Smooth muscle cell (in vitro differentiated cells): ENCODE results near the gene PSMB5. TPM values are rescaled to one million over a fixed set of nuclear protein-coding genes. Genes with fewer than 3 reads are reported as not detected.
"Not testable (repeated sequence)": the region's sequence is repeated elsewhere in the genome, so short reads cannot be mapped to it uniquely, and the experiment has no call there.

Experiments
- DNase-seq: peaks from one replicate; lab custom pipeline; 2025; ENCODE audit not compliant: unreplicated experiment; lab: John Stamatoyannopoulos, UW
- H2AFZ ChIP-seq: fragments of 200-600 bp; sonication (generic); 2 replicates; pipeline ENCODE4 v1.6.0; 2016; ENCODE audit warnings: antibody characterized with exemption, low read depth, mild to moderate bottlenecking
- H3F3A ChIP-seq: fragments of 200-600 bp; sonication (generic); 2 replicates; pipeline ENCODE4 v1.6.0; 2017; ENCODE audit warnings: antibody characterized with exemption, low read depth
- H3K27ac ChIP-seq: fragments of 200-600 bp; sonication (generic); 2 replicates; pipeline ENCODE4 v1.5.1; 2016; ENCODE audit warnings: low read depth, mild to moderate bottlenecking
- H3K27me3 ChIP-seq: fragments of 200-600 bp; sonication (generic); 2 replicates; pipeline ENCODE4 v1.6.1; 2016; ENCODE audit warnings: low read depth, mild to moderate bottlenecking
- H3K36me3 ChIP-seq: fragments of 200-600 bp; sonication (generic); 2 replicates; pipeline ENCODE4 v1.5.1; 2016; ENCODE audit warnings: low read depth
- H3K4me1 ChIP-seq: fragments of 200-600 bp; sonication (generic); 2 replicates; pipeline ENCODE4 v1.5.1; 2016; ENCODE audit warnings: low read depth
- H3K4me2 ChIP-seq: fragments of 200-600 bp; sonication (generic); 2 replicates; pipeline ENCODE4 v1.6.0; 2016; ENCODE audit warnings: mild to moderate bottlenecking
- H3K4me3 ChIP-seq: fragments of 200-600 bp; sonication (generic); 2 replicates; pipeline ENCODE4 v1.5.1; 2016; ENCODE audit warnings: mild to moderate bottlenecking
- H3K79me2 ChIP-seq: fragments of 200-600 bp; sonication (generic); 2 replicates; pipeline ENCODE4 v1.6.0; 2016; ENCODE audit warnings: low read depth, mild to moderate bottlenecking
- H3K9ac ChIP-seq: fragments of 200-600 bp; sonication (generic); 2 replicates; pipeline ENCODE4 v1.6.0; 2016; ENCODE audit warnings: low read depth
- H3K9me3 ChIP-seq: fragments of 200-600 bp; sonication (generic); replicated peaks from 2 replicates; pipeline ENCODE4 v1.5.1; 2016; ENCODE audit warnings: low read depth
- H4K20me1 ChIP-seq: fragments of 200-600 bp; sonication (generic); 2 replicates; pipeline ENCODE4 v1.6.0; 2016; ENCODE audit warnings: low read depth
- WGBS: methylation state at CpG from one replicate; pipeline ENCODE4 v1.1.7; 2016; ENCODE audit warnings: low lambda C conversion rate; 5-methylcytosine and 5-hydroxymethylcytosine counted together
- polyA plus RNA-seq: library from polyadenylated mRNA; unstranded; fragments of >200 nt; fragmentation: Nextera tagmentation; extraction: Ambion mirVana; gene quantifications from 2 replicates; pipeline ENCODE4 v1.2.1, GENCODE V29; 2016
- total RNA-seq: library from RNA; depleted of rRNA; stranded (reverse); fragments of >200 nt; gene quantifications from 2 replicates; pipeline ENCODE4 v1.2.3, GENCODE V29; 2014
- TF ChIP-seq, protein P1 (sequence below): fragments of 200-600 bp; sonication (generic); IDR thresholded peaks from 2 replicates; pipeline ENCODE4 v1.5.1; 2017; ENCODE audit warnings: borderline replicate concordance, mild to moderate bottlenecking, antibody characterized with exemption; ENCODE audit not compliant: insufficient read depth, poor library complexity, severe bottlenecking

Gene PSMB5
- total and polyA plus RNA-seq, 2 experiments from 2014 or later: 183 to 374 TPM

DNA sequence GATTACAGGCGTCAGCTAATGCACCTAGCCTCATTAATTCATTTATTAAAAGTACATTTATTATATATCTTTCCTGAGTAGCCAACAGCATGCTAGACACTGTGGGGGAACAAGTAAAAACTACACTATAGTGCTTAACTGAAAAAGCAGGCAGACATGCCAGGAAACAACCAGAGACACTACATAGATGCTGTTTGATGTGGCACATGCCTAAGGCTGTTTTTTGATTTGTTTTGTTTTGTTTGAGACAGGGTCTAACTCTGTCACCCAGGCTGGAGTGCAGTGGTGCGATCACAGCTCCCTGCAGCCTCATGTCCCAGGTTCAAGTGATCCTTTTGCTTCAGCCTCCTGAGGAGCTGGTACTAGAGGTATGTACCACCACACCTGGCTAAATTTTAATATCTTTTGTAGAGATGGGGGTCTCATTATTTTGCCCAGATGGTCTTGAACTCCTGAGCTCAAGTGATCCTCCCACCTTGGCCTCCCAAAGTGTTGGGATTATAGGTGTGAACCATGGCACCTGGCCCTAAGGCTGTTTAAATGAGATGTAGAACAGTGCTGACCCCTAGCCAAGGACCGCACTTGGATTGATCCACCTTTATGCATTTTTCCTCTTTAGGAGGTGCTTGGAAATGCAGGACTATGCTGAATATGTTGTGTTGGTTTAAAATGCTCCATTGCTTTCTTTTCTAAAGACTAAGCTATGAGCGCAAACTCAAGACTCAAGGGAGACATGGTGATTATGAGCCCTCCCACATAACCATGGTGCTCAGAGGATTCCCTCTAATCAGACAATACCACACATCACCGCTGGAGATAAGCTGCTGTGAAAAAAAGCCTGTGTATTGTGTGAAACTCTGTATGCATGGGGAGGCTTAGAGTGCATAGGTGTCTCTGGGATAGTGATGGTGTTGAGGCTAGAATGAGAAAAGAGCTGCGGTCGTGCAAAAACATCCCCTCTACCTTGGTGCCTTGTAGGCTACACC lies 14.3 kb downstream of the PSMB5 start:
- Histone ChIP-seq H3K4me3 (no peak overlapping the region), H3K9ac (no peak overlapping the region), H3K4me2 (no peak overlapping the region), H4K20me1 (no peaks in the 10 kb centered on the region), H3F3A (no peaks in the 10 kb centered on the region), H2AFZ (no peak overlapping the region), H3K4me1 (no peaks in the 10 kb centered on the region), H3K27me3 (no peaks in the 10 kb centered on the region), H3K79me2 (no peaks in the 10 kb centered on the region), H3K27ac (no peak overlapping the region), H3K36me3 (no peaks in the 10 kb centered on the region), H3K9me3 (no peaks in the 10 kb centered on the region)
- TF ChIP-seq, protein P1, sequence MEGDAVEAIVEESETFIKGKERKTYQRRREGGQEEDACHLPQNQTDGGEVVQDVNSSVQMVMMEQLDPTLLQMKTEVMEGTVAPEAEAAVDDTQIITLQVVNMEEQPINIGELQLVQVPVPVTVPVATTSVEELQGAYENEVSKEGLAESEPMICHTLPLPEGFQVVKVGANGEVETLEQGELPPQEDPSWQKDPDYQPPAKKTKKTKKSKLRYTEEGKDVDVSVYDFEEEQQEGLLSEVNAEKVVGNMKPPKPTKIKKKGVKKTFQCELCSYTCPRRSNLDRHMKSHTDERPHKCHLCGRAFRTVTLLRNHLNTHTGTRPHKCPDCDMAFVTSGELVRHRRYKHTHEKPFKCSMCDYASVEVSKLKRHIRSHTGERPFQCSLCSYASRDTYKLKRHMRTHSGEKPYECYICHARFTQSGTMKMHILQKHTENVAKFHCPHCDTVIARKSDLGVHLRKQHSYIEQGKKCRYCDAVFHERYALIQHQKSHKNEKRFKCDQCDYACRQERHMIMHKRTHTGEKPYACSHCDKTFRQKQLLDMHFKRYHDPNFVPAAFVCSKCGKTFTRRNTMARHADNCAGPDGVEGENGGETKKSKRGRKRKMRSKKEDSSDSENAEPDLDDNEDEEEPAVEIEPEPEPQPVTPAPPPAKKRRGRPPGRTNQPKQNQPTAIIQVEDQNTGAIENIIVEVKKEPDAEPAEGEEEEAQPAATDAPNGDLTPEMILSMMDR: no peak
- DNase-seq: no peak
- 89% methylated on average over 7 of the region's 7 CpGs for WGBS

DNA sequence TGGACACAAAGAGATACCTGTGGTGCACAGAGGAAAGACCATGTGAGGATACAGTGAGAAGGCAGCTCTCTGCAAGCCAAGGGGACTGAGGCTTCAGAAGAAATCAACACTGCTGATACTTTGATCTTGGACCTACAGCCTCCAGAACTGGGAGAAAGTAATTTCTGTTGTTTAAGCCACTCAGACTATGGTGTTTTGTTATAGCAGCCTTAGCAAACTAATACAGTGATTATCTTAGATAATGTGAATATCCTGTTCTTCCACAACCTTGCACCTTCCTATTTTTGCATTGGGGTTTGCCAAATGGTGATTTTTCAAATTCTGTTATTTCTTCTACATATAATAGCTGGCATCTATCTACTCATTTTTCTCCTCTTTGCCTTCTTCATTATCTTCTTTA lies 16.6 kb downstream of the PSMB5 start:
- TF ChIP-seq, protein P1: no peak
- no peaks in the 10 kb centered on the region for H3K36me3 ChIP-seq
- H3K9ac ChIP-seq: no peak overlapping the region
- H3K4me2 ChIP-seq: no peak overlapping the region
- H3K27ac ChIP-seq: no peak overlapping the region
- no peak overlapping the region for H3K4me3 ChIP-seq
- H3K9me3 ChIP-seq: no peaks in the 10 kb centered on the region
- DNase-seq: no peak
- no peaks in the 10 kb centered on the region for H3K4me1 ChIP-seq
- H3K27me3 ChIP-seq: no peaks in the 10 kb centered on the region
- no peak overlapping the region for H2AFZ ChIP-seq
- no peaks in the 10 kb centered on the region for H3K79me2 ChIP-seq
- H4K20me1 ChIP-seq: no peaks in the 10 kb centered on the region
- H3F3A ChIP-seq: no peaks in the 10 kb centered on the region

DNA sequence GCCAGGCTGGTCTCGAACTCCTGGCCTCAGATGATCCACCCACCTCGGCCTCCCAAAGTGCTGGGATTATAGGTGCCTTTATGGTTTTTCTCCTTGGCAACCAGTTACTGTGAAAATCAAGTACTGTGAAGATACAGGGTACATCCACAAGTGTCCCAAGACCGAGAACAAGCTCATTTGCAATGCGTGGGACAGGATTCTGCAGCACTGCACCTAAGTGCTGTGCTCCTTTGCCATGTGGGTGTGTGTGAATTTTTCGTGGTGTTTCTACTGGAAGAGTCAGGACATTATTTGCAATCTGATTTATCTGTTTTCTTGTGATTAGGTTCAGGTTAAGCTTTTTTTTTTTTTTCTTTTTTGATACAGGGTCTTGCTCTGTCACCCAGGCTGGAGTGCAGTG lies 17.6 kb downstream of the PSMB5 start:
- H3F3A ChIP-seq: no peaks in the 10 kb centered on the region
- H3K4me2 ChIP-seq: no peak overlapping the region
- H3K27me3 ChIP-seq: no peaks in the 10 kb centered on the region
- 89% methylated on average over 5 of the region's 5 CpGs for WGBS
- no peaks in the 10 kb centered on the region for H4K20me1 ChIP-seq
- no peak overlapping the region for H3K4me3 ChIP-seq
- H3K79me2 ChIP-seq: no peaks in the 10 kb centered on the region
- no peak overlapping the region for H2AFZ ChIP-seq
- no peak for DNase-seq
- no peak overlapping the region for H3K27ac ChIP-seq
- H3K36me3 ChIP-seq: no peaks in the 10 kb centered on the region
- H3K4me1 ChIP-seq: no peaks in the 10 kb centered on the region
- H3K9me3 ChIP-seq: no peaks in the 10 kb centered on the region
- no peak overlapping the region for H3K9ac ChIP-seq
- TF ChIP-seq, protein P1: no peak

DNA sequence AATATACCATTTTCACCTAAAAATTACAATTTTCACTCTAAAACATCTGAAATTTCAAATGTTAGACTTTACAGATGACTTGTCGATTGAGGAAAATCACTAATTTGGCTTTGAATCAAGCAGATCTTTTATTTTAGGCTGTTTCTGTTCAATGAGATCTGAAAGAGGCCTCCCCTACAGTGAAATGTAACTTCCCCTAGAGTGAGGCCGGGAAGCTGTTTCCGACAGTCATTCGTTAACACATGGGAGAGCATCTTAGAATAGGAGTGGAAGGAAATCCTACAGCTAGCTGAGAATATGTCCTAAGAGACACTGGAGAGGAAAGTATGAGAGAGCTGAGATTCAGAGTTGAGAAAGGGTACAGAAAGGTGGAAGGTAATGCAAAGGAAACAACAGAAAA lies 19.1 kb downstream of the PSMB5 start:
- TF ChIP-seq, protein P1: no peak
- Histone ChIP-seq H3K9ac (no peak overlapping the region), H3K27me3 (no peaks in the 10 kb centered on the region), H3K4me1 (no peaks in the 10 kb centered on the region), H3K36me3 (no peaks in the 10 kb centered on the region), H3F3A (no peaks in the 10 kb centered on the region), H3K4me3 (no peak overlapping the region), H3K9me3 (no peaks in the 10 kb centered on the region), H2AFZ (no peak overlapping the region), H3K79me2 (no peaks in the 10 kb centered on the region), H3K4me2 (no peak overlapping the region), H3K27ac (no peak overlapping the region), H4K20me1 (no peaks in the 10 kb centered on the region)
- no peak for DNase-seq
- 89% methylated on average over 4 of the region's 4 CpGs for WGBS

DNA sequence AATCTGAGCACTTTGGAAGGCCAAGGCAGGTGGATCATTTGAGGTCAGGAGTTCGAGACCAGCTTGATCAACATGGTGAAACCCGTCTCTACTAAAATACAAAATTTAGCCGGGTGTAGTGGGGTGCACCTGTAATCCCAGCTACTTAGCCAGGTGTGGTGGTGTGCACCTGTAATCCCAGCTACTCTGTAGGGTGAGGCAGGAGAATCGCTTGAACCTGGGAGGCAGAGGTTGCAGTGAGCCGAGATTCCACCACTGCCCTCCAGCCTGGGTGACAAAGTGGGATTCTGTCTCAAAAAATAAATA lies 21.0 kb downstream of the PSMB5 start:
- H3F3A ChIP-seq, H3K27me3 ChIP-seq, H3K27ac ChIP-seq, H3K9me3 ChIP-seq, H3K4me3 ChIP-seq, H3K79me2 ChIP-seq, H3K4me2 ChIP-seq, H3K9ac ChIP-seq, DNase-seq, H2AFZ ChIP-seq, H3K4me1 ChIP-seq, H3K36me3 ChIP-seq, H4K20me1 ChIP-seq: not testable (repeated sequence)
- WGBS: 98% methylated on average over 5 of the region's 5 CpGs
